ENCODE data around the gene C1orf74. TPM values are rescaled to one million over a fixed set of nuclear protein-coding genes. Genes with fewer than 3 reads are reported as not detected.

The C1orf74 gene
- total RNA-seq, 1 donor from 2014 or later: 4.8 TPM

GRCh38 chr1:209772126-209772525, 12.2 kb downstream of the C1orf74 start:
- DNase-seq (ENCODE audit: low spot score): peak; percentile 85

- no peak for DNase-seq (ENCODE audit: low spot score)
Measured at GRCh38 chr1:209770636-209771415, 13.5 kb downstream of the C1orf74 start.

- peak; percentile 62 for DNase-seq (ENCODE audit: low spot score)
Measured at GRCh38 chr1:209769971-209770370, 14.4 kb downstream of the C1orf74 start.

- peak; percentile 92 for DNase-seq (ENCODE audit: low spot score)
Measured at GRCh38 chr1:209769171-209769904, 15.0 kb downstream of the C1orf74 start.

GRCh38 chr1:209768354-209768774, 16.0 kb downstream of the C1orf74 start:
- DNase-seq (ENCODE audit: low spot score): peak; percentile 24

GRCh38 chr1:209767706-209768105, 16.7 kb downstream of the C1orf74 start:
- no peak for DNase-seq (ENCODE audit: low spot score)

GRCh38 chr1:209767096-209767495, 17.3 kb downstream of the C1orf74 start:
- DNase-seq (ENCODE audit: low spot score): no peak

GRCh38 chr1:209766051-209766450, 18.3 kb downstream of the C1orf74 start:
- no peak for DNase-seq (ENCODE audit: low spot score)

GRCh38 chr1:209761011-209761635, 23.2 kb downstream of the C1orf74 start:
- DNase-seq (ENCODE audit: low spot score): no peak

- no peak for DNase-seq (ENCODE audit: low spot score)
Measured at GRCh38 chr1:209759829-209760359, 24.5 kb downstream of the C1orf74 start.

GRCh38 chr1:209758400-209758799, 26.0 kb downstream of the C1orf74 start:
- no peak for DNase-seq (ENCODE audit: low spot score)

GRCh38 chr1:209756615-209757445, 27.5 kb downstream of the C1orf74 start:
- DNase-seq (ENCODE audit: low spot score): no peak

GRCh38 chr1:209755926-209756614, 28.3 kb downstream of the C1orf74 start, which contains the start of gene TRAF3IP3:
Gene TRAF3IP3, plus strand, starts transcription at chr1:209756053. Its CDS starts 3,987 bp downstream, at chr1:209760040.
- DNase-seq (ENCODE audit: low spot score): peak; percentile 33

GRCh38 chr1:209755256-209755655, 29.1 kb downstream of the C1orf74 start:
- no peak for DNase-seq (ENCODE audit: low spot score)

GRCh38 chr1:209752890-209753289, 31.5 kb downstream of the C1orf74 start:
- no peak for DNase-seq (ENCODE audit: low spot score)

GRCh38 chr1:209751627-209752231, 32.6 kb downstream of the C1orf74 start:
- no peak for DNase-seq (ENCODE audit: low spot score)

- no peak for DNase-seq (ENCODE audit: low spot score)
Measured at GRCh38 chr1:209749670-209750323, 34.6 kb downstream of the C1orf74 start.

GRCh38 chr1:209749205-209749604, 35.2 kb downstream of the C1orf74 start:
- no peak for DNase-seq (ENCODE audit: low spot score)

GRCh38 chr1:209748620-209749019, 35.7 kb downstream of the C1orf74 start:
- no peak for DNase-seq (ENCODE audit: low spot score)

Measured in umbilical cord (tissue), 2 donors.